GM18873 (cell line): ENCODE data around the gene CASP8.
"Not testable (repeated sequence)": the region's sequence is repeated elsewhere in the genome, so short reads cannot be mapped to it uniquely, and the experiment has no call there.

Source experiments
- ATAC-seq: cut with Tn5 transposase; IDR thresholded peaks from one replicate; pipeline ENCODE4 v1.9.1; 2021; ENCODE audit warnings: mild to moderate bottlenecking, moderate library complexity, moderate number of reproducible peaks; ENCODE audit not compliant: unreplicated experiment, low FRiP score

The CASP8 gene

DNA sequence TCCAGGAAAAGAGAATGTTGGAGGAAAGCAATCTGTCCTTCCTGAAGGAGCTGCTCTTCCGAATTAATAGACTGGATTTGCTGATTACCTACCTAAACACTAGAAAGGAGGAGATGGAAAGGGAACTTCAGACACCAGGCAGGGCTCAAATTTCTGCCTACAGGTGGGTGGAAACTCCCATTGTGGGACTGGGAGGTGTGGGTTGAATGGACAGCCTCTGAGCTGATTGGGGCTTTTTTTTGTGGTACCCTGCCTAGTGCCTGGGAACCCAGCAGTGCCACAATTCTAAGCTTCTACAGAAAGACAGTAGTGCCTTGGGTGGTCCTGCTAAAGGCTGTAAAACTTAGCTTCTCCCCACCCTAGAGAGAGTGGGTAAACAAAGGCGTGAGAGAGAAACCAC is 6.3 kb downstream of the CASP8 start:
- ATAC-seq: no peak

DNA sequence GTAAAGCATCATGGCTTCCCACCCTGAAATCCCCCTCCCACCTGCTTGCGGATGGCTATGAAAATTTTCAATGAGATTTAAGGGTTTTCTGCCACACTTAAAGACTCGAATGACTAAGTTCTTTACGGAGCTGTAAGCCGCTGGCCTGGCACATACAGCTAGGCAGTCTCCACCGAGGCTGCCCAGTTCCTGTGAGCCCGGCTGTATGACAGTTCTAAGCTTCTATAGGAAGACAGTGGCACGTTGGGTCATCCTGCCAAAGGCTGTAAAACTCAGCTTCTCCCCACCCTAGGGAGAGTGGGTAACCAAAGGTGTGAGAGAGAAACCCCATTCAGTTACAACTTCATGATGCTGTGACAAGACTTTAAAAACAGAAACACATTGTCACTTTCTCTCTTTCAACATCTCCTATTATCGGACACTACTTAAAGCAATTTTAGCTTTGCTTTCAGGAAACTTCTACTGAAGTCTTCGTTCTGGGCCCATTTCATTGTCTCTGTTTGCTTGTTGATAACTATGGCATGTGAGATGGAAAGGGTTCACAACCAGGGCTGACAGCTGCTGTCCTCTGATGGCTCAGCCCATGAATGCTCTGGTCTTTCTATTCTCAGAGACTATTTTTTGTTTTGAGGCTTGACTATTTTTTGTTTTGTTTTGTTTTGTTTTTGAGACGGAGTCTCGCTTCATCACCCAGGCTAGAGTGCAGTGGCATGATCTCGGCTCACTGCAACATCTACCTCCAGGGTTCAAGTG is 7.1 kb downstream of the CASP8 start:
- no peak for ATAC-seq

DNA sequence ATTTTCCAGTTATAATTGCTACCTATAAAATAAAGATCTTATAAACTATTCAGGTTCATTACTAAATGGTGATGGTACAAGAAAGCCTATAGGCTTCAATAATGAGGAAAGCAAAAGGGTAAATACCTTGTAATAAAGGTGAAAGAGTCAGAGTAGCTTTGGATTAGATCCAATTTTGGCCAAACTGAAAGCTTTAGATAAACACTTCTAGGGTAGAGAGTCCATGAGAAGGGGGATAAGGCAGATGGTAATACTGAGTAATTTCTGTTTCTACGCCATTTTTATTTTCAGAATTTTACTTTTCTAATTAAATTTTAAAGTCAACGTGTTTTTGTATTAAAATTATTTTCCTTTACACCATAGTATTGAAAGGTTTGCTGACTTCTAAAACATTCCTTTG is 9.4 kb downstream of the CASP8 start:
- ATAC-seq: no peak

DNA sequence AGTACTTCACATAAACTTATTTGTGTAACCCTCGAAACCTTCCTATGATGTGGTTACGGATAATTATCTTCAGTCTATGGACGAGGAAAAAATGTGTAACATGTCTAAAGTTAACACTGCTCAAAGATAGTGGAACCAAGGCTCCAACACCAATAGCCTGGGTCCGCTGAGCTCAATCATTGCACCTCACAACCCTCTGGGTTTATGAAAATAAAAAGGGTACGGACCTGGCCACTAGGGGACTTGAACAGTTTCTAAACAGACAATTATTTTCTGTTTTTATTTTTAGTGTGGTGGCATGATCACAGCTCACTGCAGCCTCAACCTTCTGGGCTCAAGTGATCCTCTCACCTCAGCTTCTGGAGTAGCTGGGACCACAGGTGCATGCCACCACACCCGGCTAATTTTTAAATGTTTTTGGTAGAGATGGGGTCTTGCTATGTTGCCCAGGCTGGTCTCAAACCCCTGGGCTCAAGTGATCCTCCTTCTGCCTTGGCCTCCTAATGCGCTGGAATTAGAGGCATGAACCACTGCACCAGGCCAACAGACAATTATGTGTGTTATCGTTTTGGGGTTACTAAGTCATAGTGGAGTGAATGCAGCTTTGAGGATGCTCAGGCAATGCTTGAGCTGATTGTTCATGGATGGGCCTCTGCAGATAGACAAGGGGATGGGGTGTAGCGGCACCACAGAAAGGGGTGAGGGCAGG is 10.1 kb downstream of the CASP8 start:
- no peak for ATAC-seq

DNA sequence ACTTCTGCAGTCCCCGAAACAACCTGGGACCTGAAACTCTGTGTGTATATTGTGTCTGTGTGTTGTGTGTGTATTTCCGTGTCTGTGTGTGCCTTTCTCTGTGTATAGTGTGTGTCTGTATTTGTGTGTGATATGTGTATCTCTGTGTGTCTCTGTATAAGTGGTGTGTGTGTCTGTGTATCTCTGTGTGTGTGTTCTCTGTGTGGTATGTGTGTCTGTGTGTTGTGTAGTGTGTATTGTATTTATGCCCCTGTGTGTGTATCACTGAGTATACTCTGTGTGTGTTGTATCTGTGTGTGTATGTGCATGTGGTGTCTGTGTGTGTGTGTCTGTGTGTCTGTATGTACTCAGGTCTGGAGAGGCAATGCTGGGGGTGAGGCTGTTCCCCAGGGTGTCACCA is 11.6 kb downstream of the CASP8 start:
- no peak for ATAC-seq

DNA sequence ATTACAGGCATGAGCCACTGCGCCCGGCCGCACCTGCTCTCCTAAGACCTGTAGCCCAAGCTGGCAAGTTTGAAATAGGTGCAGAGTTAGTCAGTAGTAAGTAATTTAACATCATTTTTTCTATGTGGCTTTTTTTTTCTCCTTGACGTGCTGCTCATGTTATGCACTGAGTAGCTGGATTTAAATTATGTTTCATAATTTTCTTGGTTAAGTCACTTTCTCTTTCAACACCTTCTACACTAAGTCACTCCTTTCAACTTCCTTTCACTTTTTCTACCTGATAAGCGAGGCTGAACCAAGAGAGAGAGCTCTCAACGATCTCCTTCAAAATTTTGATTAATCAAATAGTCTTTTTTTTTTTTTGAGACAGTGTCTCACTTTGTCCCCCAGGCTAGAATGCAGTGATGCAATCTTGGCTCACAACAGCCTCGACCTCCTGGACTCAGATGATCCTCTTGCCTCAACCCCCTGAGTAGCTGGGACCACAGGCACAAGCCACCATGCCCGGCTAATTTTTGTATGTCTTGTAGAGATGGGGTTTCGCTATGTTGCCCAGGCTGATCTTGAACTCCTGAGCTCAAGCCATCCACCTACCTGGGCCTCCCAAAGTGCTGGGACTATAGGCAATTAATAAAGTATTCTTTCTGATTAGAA is 13.1 kb downstream of the CASP8 start:
- no peak for ATAC-seq

DNA sequence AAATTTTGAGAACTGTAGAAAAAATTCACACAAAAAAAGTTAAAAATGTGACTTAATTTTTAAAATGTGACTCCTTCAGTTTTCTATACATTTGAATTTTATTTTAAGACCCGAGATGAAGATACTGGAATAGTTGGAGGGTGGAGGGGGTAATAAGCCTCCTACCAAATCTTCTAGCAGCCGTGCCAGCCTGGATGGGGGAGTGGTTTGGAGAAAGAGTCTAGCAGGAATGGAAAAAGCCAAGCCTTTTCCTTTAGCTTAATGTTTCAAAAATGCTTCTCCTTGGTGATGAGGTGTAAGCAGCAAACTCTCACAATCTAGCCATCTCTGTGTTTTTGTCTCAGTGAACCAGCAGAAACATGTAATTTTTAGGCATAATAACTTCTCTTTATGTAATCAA is 14.7 kb downstream of the CASP8 start:
- no peak for ATAC-seq

DNA sequence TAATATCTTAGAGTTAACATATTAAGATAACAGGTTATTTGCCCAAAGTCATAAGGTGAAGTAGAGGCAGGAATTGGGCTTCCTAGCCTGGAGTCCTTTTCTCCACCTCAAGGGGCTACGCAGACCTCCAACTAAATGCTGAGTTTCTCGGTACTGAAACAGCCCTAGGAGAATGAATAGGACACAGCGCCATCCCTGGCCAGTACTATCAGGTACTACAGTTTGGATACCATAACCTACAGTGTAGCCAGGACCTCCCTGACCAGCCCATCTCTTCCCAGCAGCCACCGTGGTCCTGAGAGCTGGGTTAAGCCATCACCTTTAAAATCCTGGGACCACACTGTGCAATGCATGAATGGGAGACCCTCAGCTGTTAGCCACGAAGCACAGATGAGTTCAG is 15.7 kb downstream of the CASP8 start:
- no peak for ATAC-seq

DNA sequence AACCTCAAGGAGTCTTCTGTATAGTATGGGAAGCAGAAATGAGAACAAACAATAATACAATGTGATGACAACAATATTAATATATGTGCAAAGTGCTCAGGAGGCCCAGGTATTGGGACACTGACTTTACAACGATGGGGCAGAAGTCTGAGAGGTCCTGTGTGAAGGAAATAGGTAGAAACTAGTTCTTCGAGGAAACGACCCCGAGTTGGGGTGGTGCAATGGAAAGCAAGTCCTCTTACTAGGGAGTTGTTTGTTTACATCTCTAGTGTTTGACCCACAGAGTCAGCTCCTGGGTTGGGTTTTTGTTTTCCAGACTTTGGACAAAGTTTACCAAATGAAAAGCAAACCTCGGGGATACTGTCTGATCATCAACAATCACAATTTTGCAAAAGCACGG is 16.2 kb downstream of the CASP8 start:
- ATAC-seq: no peak

DNA sequence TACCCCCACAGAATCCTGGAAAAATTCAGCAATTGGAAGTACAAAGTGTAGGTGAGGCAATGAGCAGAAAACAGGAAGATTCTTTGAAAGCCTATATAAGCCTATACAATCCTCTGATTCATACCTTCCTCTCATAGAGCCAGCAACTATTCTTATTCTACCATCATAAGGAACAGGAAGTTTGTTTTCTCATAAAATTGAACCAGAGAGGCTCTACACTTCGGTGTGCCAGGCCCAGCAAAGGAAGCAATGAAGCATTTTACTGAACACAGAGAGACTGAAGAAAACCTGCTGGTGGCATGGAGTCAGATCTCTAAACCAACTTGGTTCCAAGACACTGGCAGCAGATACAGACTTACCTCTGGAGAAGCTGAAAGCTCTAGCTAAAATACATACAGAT is 18.7 kb downstream of the CASP8 start:
- no peak for ATAC-seq

DNA sequence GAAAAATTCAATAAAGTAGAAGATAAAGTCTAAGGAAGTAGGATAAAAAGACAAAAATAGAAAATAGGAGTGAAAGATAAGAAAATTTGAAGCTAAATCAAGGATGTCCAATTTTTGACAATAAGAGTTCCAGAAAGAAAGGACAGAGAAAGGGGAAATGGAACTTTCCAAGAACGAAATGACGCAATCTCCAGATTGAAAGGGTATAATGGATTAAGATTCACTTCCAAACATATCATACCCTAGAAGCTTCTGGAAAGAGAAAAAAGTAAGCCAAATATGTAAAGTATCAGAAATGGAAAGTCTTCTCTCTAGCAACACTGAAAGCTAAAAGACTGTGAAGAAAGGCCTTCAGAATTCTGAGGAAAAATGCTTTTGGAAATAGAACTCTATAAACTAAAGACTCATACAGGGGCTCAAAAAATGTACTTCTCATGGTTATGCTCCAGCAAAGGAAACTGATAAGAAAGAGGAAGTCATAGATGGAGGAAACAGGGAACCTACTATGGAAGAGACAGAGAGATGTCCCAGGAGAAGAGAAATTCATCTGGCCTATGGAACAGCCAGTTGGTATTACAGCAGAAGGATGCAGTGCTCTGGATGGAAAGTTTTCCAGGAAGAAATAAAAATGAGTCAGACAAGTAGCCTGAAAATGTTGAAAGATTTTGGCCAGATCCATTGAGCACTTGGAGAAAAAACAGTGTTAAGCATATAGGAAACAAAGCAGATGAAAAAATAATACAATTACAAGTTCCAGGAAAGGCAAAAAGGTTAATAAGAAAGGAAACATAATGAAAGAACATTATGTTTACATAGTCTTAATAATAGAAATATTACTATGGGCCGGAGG is 20.1 kb downstream of the CASP8 start:
- ATAC-seq: no peak

DNA sequence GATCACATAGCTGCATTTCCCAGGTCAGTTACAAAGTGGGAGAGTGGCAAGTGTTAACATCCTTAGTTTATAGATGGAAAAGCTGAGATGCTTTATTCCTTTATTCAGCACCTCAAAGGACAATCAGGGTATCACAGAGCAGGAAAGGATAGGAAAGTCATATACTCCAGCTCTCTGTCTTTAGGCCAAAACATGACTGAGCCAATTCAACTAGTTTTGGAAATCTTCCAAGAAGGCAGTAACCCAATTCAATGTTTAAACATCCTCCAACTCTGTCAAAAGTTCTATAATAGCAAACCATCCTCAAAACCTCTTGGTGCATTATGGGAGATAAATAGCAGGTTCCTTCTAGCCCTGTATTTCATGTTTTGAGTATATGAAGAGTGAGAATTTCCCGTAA is 25.2 kb downstream of the CASP8 start:
- no peak for ATAC-seq

DNA sequence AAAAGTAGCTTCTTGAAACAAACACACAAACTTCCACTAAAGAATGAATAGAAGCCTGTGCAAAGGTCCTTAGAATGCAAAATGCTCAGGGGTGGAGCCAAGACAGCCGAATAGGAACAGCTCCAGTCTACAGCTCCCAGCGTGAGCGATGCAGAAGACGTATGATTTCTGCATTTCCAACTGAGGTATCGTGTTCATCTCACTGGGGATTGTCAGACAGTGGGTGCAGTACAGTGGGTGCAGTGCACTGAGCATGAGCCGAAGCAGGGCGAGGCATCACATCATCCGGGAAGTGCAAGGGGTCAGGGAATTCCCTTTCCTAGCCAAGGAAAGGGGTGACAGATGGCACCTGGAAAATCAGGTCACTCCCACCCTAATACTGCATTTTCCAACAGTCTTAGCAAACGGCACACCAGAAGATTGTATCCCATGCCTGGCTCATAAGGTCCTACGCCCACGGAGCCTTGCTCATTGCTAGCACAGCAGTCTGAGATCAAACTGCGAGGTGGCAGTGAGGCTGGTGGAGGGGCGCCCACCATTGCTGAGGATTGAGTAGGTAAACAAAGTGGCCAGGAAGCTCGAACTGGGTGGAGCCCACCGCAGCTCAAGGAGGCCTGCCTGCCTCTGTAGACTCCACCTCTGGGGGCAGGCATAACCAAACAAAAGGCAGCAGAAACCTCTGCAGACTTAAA is 30.3 kb downstream of the CASP8 start:
- ATAC-seq: not testable (repeated sequence)

DNA sequence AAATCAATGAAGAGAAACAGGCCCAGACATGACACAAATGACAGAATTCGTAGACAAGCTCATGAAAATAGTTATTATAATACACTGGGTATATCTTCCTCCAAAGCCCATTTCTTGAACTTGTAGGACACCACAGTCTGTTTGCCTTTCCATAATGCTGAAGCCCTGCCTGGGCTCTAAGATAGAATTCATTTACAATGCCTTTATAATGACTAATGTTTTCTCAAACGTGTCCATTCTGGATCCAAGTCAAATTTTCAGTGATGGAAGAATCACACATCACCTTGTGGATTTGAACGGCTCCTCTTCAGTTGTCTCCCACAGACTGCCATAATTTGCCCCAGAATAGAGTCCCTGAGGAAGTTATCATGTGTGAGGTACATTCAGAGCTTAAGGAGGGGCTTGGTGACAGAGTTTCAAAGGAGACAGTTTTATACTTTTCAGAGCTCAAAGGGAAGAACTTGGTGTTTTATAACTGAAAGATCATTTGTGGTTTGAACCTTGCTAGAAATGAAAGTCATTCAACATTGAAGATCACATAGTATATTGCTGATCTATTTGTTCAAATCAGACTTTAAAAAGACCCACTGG is 38.2 kb downstream of the CASP8 start:
- no peak for ATAC-seq

DNA sequence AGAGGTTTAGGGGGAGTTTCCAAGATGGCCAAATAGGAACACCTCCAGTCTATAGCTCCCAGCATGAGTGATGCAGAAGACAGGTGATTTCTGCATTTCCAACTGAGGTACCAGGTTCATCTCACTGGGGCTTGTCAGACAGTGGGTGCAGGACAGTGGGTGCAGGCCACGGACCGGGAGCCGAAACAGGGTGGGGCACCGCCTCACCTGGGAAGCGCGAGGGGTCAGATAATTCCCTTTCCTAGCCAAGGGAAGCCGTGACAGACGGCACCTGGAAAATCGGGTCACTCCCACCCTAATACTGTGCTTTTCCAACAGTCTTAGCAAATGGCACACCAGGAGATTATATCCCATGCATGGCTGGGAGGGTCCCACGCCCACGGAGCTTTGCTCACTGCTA is 39.6 kb downstream of the CASP8 start:
- not testable (repeated sequence) for ATAC-seq

DNA sequence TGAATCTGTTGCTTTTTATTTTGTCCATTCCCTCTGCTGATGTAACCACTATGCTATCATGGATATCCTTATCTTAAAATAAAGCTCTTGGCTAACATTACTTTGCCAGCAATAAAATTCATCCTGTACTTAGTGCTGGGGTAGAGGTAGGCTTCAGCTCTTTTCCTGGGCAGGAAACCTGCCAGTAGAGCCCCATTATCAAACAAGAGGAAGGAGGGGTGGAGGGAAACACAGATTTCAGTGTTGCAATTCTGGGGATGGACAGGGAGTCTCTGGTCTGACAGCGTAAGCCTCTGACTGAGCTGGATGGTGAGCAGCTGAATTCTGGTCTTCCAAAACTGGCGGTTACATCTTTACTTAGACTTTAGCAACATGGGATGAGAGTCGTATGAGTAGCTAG is 47.5 kb downstream of the CASP8 start:
- no peak for ATAC-seq

DNA sequence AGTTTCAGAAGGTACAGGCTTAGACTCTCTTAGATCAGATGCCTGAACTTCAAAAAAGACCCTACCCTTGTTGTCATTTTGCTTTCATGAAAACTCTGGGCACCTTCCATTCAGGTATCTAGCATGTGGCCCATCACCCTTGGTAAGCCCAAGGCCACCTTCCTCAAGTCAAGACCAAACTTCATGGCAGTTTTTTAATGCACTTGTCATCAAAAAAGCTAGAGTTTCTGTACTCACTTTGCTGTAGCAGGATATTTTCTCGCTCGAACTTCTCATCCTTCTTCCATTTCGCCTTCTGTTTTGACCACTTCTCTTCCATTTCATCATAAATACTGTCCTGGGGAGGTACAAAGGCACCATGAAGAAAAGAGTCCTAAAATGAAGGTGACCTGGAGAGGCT is 48.6 kb downstream of the CASP8 start:
- ATAC-seq: no peak

DNA sequence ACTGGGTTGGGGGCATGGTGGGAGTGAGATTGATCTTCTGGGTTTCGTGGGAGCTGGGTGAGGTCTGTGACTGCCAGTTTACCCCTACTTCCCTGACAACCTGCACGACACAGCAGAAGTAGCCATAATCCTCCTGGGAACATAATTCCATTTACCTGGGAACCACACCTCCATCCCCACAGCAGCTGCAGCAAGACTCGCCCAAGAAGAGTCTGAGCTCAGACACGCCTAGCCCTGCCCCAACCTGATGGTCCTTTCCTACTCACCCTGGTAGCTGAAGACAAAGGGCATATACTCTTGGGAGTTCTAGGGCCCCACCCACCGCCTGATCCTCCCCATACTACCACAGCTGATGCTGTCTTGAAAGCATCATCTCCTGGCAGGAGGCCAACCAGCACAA is 53.0 kb downstream of the CASP8 start:
- ATAC-seq: no peak

DNA sequence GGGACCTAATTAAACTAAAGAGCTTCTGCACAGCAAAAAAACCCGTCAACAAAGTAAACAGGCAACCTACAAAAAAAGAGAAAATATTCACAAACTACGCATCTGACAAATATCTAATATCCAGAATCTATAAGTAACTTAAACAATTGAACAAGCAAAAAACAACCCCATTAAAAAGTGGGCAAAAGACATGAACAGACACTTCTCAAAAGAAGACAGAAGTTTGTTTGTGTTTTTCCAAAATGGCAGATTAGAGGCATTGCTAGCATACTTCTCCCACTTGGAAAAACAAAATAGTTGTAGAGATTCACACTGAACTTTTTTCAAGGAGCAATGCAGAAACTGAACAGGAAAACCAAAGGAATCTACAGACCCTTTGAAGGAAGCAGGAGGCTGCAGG is 59.2 kb downstream of the CASP8 start:
- ATAC-seq: no peak

DNA sequence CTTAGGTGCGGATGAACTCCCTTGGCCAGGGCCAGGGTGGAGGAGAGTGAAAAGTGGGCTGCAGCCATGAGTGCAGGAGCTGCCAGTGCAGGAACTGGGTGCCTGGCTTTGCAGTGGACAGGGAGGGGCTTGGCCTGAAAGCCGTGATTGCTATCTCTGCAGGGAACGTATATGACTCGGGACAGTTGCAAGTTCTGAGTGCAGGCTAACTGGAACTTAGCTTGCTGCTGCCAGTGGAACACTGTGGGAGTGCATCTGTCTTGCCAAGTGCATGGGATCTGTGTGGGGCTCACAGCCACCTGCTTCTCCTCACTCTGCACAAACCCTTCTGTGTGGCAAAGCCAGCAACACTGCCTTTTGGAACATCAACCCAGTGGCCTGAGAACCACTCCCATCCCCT is 59.9 kb downstream of the CASP8 start:
- ATAC-seq: no peak
